NCI-H1048 (cell line): ENCODE data around the gene DCK.
"Not testable (repeated sequence)": the region's sequence is repeated elsewhere in the genome, so short reads cannot be mapped to it uniquely, and the experiment has no call there.

Experiments
- DNase-seq: peaks from one replicate; lab custom pipeline; 2025; lab: John Stamatoyannopoulos, UW

The DCK gene

GRCh38 chr4:70993181-70994068, at the start of gene DCK:
DCK (plus strand) TSS chr4:70993649; CDS start chr4:70993836, 187 bp downstream.
- DNase-seq: peak; percentile 79

GRCh38 chr4:70945046-70945445, 48.4 kb upstream of the DCK start:
- no peak for DNase-seq

- no peak for DNase-seq
These were observed 47.9 kb upstream of the DCK start for GRCh38 chr4:70945452-70946055.

- DNase-seq: no peak
These were observed 46.5 kb upstream of the DCK start for GRCh38 chr4:70946939-70947338.

- no peak for DNase-seq
These were observed 44.7 kb upstream of the DCK start for GRCh38 chr4:70948665-70949260.

- no peak for DNase-seq
These were observed 39.4 kb upstream of the DCK start for GRCh38 chr4:70954032-70954431.

GRCh38 chr4:70956549-70957210, 36.8 kb upstream of the DCK start:
- DNase-seq: no peak

GRCh38 chr4:70958681-70959080, 34.8 kb upstream of the DCK start:
- DNase-seq: no peak

- DNase-seq: no peak
These were observed 24.4 kb upstream of the DCK start for GRCh38 chr4:70969076-70969475.

- DNase-seq: no peak
These were observed 17.2 kb upstream of the DCK start for GRCh38 chr4:70976252-70976651.

- no peak for DNase-seq
These were observed 13.9 kb upstream of the DCK start for GRCh38 chr4:70979445-70980008.

GRCh38 chr4:70980196-70980595, 13.3 kb upstream of the DCK start:
- no peak for DNase-seq

GRCh38 chr4:70984106-70984505, 9.3 kb upstream of the DCK start:
- DNase-seq: no peak

- no peak for DNase-seq
These were observed 8.9 kb upstream of the DCK start for GRCh38 chr4:70984589-70984988.

GRCh38 chr4:70991596-70991995, 1.9 kb upstream of the DCK start:
- no peak for DNase-seq

- no peak for DNase-seq
These were observed 1.0 kb upstream of the DCK start for GRCh38 chr4:70992391-70992881.

GRCh38 chr4:70994069-70994366, 569 bp downstream of the DCK start:
- DNase-seq: no peak

GRCh38 chr4:70994387-70995099, 1.1 kb downstream of the DCK start:
- DNase-seq: no peak

GRCh38 chr4:70996018-70996360, 2.5 kb downstream of the DCK start:
- DNase-seq: no peak

GRCh38 chr4:70997036-70997435, 3.6 kb downstream of the DCK start:
- DNase-seq: no peak

GRCh38 chr4:70997546-70997945, 4.1 kb downstream of the DCK start:
- no peak for DNase-seq

- DNase-seq: not testable (repeated sequence)
These were observed 6.2 kb downstream of the DCK start for GRCh38 chr4:70999639-71000038.
